PC-3 (cell line): ENCODE measurements around the gene GTF2H4. TPM values are rescaled to one million over a fixed set of nuclear protein-coding genes. Genes with fewer than 3 reads are reported as not detected.

Experiments used
- ATAC-seq: fragments of 200-7000 bp; cut with Tn5 transposase; 2 replicates; pipeline ENCODE4 v1.9.1; 2020; ENCODE audit warnings: mild to moderate bottlenecking, moderate library complexity
- BruUV-seq: library from RNA; stranded (reverse); fragments of 400-500 nt; replicated peaks from 2 replicates; lab custom pipeline; 2021; lab: Mats Ljungman, UMichigan
- CTCF ChIA-PET: fragments of 300-600 bp; sonication (Branson Sonifier 250); formaldehyde crosslinking; loops from one replicate; lab custom pipeline; 2022; ENCODE audit warnings: antibody characterized with exemption; lab: Charles Lee
- POLR2A ChIA-PET: fragments of 300-600 bp; sonication (Branson Sonifier 250); formaldehyde crosslinking; loops from one replicate; lab custom pipeline; 2022; ENCODE audit warnings: antibody characterized with exemption; ENCODE audit not compliant: unreplicated experiment; lab: Charles Lee
- DNase-seq: peaks from one replicate; pipeline ENCODE4 v3.0.0-alpha.2; 2015
- H2AFZ ChIP-seq: fragments of 300-600 bp; sonication (generic); 2 replicates; pipeline ENCODE4 v1.6.0; 2016; ENCODE audit warnings: antibody characterized with exemption, low read length
- H3F3A ChIP-seq: fragments of 300-600 bp; sonication (generic); one replicate; pipeline ENCODE4 v1.6.0; 2017; ENCODE audit warnings: antibody characterized with exemption, low read length, control low read depth, mild to moderate bottlenecking; ENCODE audit not compliant: unreplicated experiment
- H3K27ac ChIP-seq: fragments of 300-600 bp; sonication (generic); 2 replicates; pipeline ENCODE4 v1.5.1; 2016; ENCODE audit warnings: mild to moderate bottlenecking, low read length
- H3K27me3 ChIP-seq: fragments of 300-600 bp; sonication (generic); 2 replicates; pipeline ENCODE4 v1.6.1; 2016; ENCODE audit warnings: low read length, mixed read lengths
- H3K36me3 ChIP-seq: fragments of 300-600 bp; sonication (generic); 2 replicates; pipeline ENCODE4 v1.6.1; 2016; ENCODE audit warnings: low read depth, mixed run types, low read length, mixed read lengths
- H3K4me1 ChIP-seq: fragments of 300-600 bp; sonication (generic); 2 replicates; pipeline ENCODE4 v1.5.1; 2016; ENCODE audit warnings: low read length; ENCODE audit not compliant: insufficient read depth
- H3K4me2 ChIP-seq: fragments of 300-600 bp; sonication (generic); 2 replicates; pipeline ENCODE4 v1.6.0; 2016; ENCODE audit warnings: low read length
- H3K4me3 ChIP-seq: fragments of 300-600 bp; sonication (generic); 2 replicates; pipeline ENCODE4 v1.5.1; 2016; ENCODE audit warnings: mild to moderate bottlenecking, low read length, mixed read lengths
- H3K79me2 ChIP-seq: fragments of 300-600 bp; sonication (generic); 2 replicates; pipeline ENCODE4 v1.6.1; 2017; ENCODE audit warnings: low read length, mixed read lengths
- H3K9ac ChIP-seq: fragments of 300-600 bp; sonication (generic); 2 replicates; pipeline ENCODE4 v1.6.0; 2016; ENCODE audit warnings: mild to moderate bottlenecking, low read length
- H3K9me2 ChIP-seq: fragments of 300-600 bp; sonication (generic); replicated peaks from 2 replicates; pipeline ENCODE4 v1.6.1; 2016; ENCODE audit warnings: mixed run types, low read length, mixed read lengths
- H3K9me3 ChIP-seq: fragments of 300-600 bp; sonication (generic); 2 replicates; pipeline ENCODE4 v1.6.1; 2016; ENCODE audit warnings: low read length, mixed read lengths
- H4K20me1 ChIP-seq: fragments of 300-600 bp; sonication (generic); 2 replicates; pipeline ENCODE4 v1.6.1; 2016; ENCODE audit warnings: low read length, mixed read lengths
- CTCF ChIP-seq: fragments of 300-600 bp; sonication (generic); conservative IDR thresholded peaks from 2 replicates; pipeline ENCODE4 v1.5.1; 2017; ENCODE audit warnings: antibody characterized with exemption, low read depth, mild to moderate bottlenecking, low read length
- EZH2 ChIP-seq: fragments of 300-600 bp; sonication (generic); IDR thresholded peaks from one replicate; pipeline ENCODE4 v1.6.1; 2017; ENCODE audit warnings: antibody characterized with exemption, mild to moderate bottlenecking, low read length; ENCODE audit not compliant: unreplicated experiment
- EZH2phosphoT487 ChIP-seq: fragments of 300-600 bp; sonication (generic); IDR thresholded peaks from 2 replicates; pipeline ENCODE4 v1.6.1; 2018; ENCODE audit warnings: mild to moderate bottlenecking, antibody characterized with exemption, low read length, borderline replicate concordance
- intact Hi-C: fragments of 100-400 bp; cut with micrococcal nuclease; formaldehyde crosslinking; loops from 2 replicates; pipeline ENCODE4 v1.9.0; 2023
- total RNA-seq: library from RNA; depleted of rRNA; stranded (reverse); fragments of >200 nt; gene quantifications from 2 replicates; pipeline ENCODE4 v1.2.3, GENCODE V29; 2014

GTF2H4 gene
- total RNA-seq, 1 experiment from 2014 or later, result 28.7 TPM

- no peak for TF ChIP-seq CTCF
- TF ChIP-seq EZH2phosphoT487, result no peak
- no peak for TF ChIP-seq EZH2
- H3K27me3 ChIP-seq, result no peaks in the 10 kb centered on the region
- H3K9me3 ChIP-seq, result no peaks in the 10 kb centered on the region
- H4K20me1 ChIP-seq, result no peaks in the 10 kb centered on the region
- no peak overlapping the region for H3K9ac ChIP-seq
- no peaks in the 10 kb centered on the region for H3K9me2 ChIP-seq
- ATAC-seq (no peak), DNase-seq (no peak)
- no TSS peak for BruUV-seq
- ChIA-PET POLR2A (no interaction called here), CTCF (interaction anchor here (0.9 to 1.3 kb wide), 2 partner anchors 140 to 149 kb away, joined by 4 to 5 read pairs; no protein-coding TSS in a partner anchor)
- no peaks in the 10 kb centered on the region for H3K79me2 ChIP-seq
- H3K4me1 ChIP-seq, result peaks cover 17% of the 10 kb centered on the region
- no peak overlapping the region for H3K27ac ChIP-seq
- H3K36me3 ChIP-seq, result peaks cover 27% of the 10 kb centered on the region
- H3K4me3 ChIP-seq, result no peak overlapping the region
- H3F3A ChIP-seq, result no peaks in the 10 kb centered on the region
- H3K4me2 ChIP-seq, result no peak overlapping the region
- intact Hi-C loops, result loop anchor here (10.0 kb wide), 1 partner anchor 54 kb away; the partner anchor contains the start of gene MUC21
- H2AFZ ChIP-seq, result no peak overlapping the region
Observed at GRCh38 chr6:30930506-30930905, 22.5 kb downstream of the GTF2H4 start.

- H3K9ac ChIP-seq, result no peak overlapping the region
Observed at GRCh38 chr6:30931272-30931671, 23.3 kb downstream of the GTF2H4 start.

More at GRCh38 chr6:30931272-30931671, 23.3 kb downstream of the GTF2H4 start:
- ATAC-seq, result no peak
- no peak overlapping the region for H3K27ac ChIP-seq
- peaks cover 15% of the 10 kb centered on the region for H3K4me1 ChIP-seq
- ChIA-PET POLR2A (interaction anchor here (0.6 kb wide), 1 partner anchor 141 kb away, joined by 4 read pairs; no protein-coding TSS in a partner anchor), CTCF (interaction anchor here (0.9 kb wide), 1 partner anchor 148 kb away, joined by 5 read pairs; no protein-coding TSS in a partner anchor)
- no peaks in the 10 kb centered on the region for H3K9me3 ChIP-seq
- no peaks in the 10 kb centered on the region for H3K27me3 ChIP-seq
- H3K9me2 ChIP-seq, result no peaks in the 10 kb centered on the region
- intact Hi-C loops, result loop anchor here (10.0 kb wide), 1 partner anchor 54 kb away; the partner anchor contains the start of gene MUC21
- no peak for TF ChIP-seq EZH2phosphoT487
- no peak for TF ChIP-seq EZH2
- no peak for TF ChIP-seq CTCF
- no peaks in the 10 kb centered on the region for H3F3A ChIP-seq
- no peak overlapping the region for H3K4me2 ChIP-seq
- no peaks in the 10 kb centered on the region for H3K79me2 ChIP-seq
- H3K4me3 ChIP-seq, result no peak overlapping the region
- DNase-seq, result no peak
- peaks cover 20% of the 10 kb centered on the region for H3K36me3 ChIP-seq
- H4K20me1 ChIP-seq, result no peaks in the 10 kb centered on the region
- no peak overlapping the region for H2AFZ ChIP-seq
- no TSS peak for BruUV-seq
